HL-60/S4 (cell line): ENCODE data around the gene ASTN1.

ENCODE experiments used
- in situ Hi-C: fragments of 300-500 bp; cut with MboI; formaldehyde crosslinking; loops from 2 replicates; pipeline ENCODE4 v1.14.3; 2022; ENCODE audit warnings: low sequenced_read_pairs

The ASTN1 gene

GRCh38 chr1:176850871-176851270 lies 313.6 kb downstream of the ASTN1 start:
- in situ Hi-C loops: no loop called here

- in situ Hi-C loops: no loop called here
These were observed 315.2 kb downstream of the ASTN1 start for GRCh38 chr1:176849281-176849680.

GRCh38 chr1:176847052-176847451 lies 317.5 kb downstream of the ASTN1 start:
- in situ Hi-C loops: no loop called here

- in situ Hi-C loops: no loop called here
These were observed 320.9 kb downstream of the ASTN1 start for GRCh38 chr1:176843352-176844297.

- in situ Hi-C loops: no loop called here
These were observed 323.3 kb downstream of the ASTN1 start for GRCh38 chr1:176841238-176841637.

- in situ Hi-C loops: no loop called here
These were observed 325.3 kb downstream of the ASTN1 start for GRCh38 chr1:176839216-176839615.

- in situ Hi-C loops: no loop called here
These were observed 326.1 kb downstream of the ASTN1 start for GRCh38 chr1:176838276-176838995.

GRCh38 chr1:176837708-176838107 lies 326.8 kb downstream of the ASTN1 start:
- in situ Hi-C loops: no loop called here

- in situ Hi-C loops: no loop called here
These were observed 333.4 kb downstream of the ASTN1 start for GRCh38 chr1:176831150-176831549.

GRCh38 chr1:176829261-176829660 lies 335.3 kb downstream of the ASTN1 start:
- in situ Hi-C loops: no loop called here

- in situ Hi-C loops: no loop called here
These were observed 338.2 kb downstream of the ASTN1 start for GRCh38 chr1:176826265-176826664.

GRCh38 chr1:176820391-176821031 lies 344.0 kb downstream of the ASTN1 start:
- in situ Hi-C loops: no loop called here

- in situ Hi-C loops: no loop called here
These were observed 348.3 kb downstream of the ASTN1 start for GRCh38 chr1:176816232-176816631.

- in situ Hi-C loops: no loop called here
These were observed 348.9 kb downstream of the ASTN1 start for GRCh38 chr1:176815621-176816020.

- in situ Hi-C loops: no loop called here
These were observed 352.8 kb downstream of the ASTN1 start for GRCh38 chr1:176811511-176812288.

GRCh38 chr1:176809292-176809691 lies 355.2 kb downstream of the ASTN1 start:
- in situ Hi-C loops: no loop called here
